Body of pancreas (tissue), 4 donors: ENCODE results near the gene CSRP1. TPM values are rescaled to one million over a fixed set of nuclear protein-coding genes. Genes with fewer than 3 reads are reported as not detected.
A peak's percentile ranks its signal among the peaks of the same experiment; 100 is the strongest.

Experiments
- ATAC-seq: fragments of 150-250 bp; one replicate; pipeline ENCODE4 v1.9.1; 2016
- DNase-seq, 4 donors: peaks; one replicate each; pipeline ENCODE4 v3.0.0-alpha.2; 2019
- H3K27ac ChIP-seq, 4 donors: fragments of 200-600 bp; sonication (generic); 1 replicate in 3 of 4; 2 replicates in 1 of 4; pipeline versions ENCODE4 v1.5.1 to v1.6.1; 2016 to 2019; ENCODE audit warnings: mild to moderate bottlenecking in 1 of 4, mixed read lengths in 1 of 4, moderate library complexity in 1 of 4
- H3K27me3 ChIP-seq, 2 donors: fragments of 200-600 bp; sonication (generic); one replicate each; pipeline ENCODE4 v1.6.0; 2016; ENCODE audit warnings: mild to moderate bottlenecking in 1 of 2
- H3K36me3 ChIP-seq, 2 donors: fragments of 200-600 bp; sonication (generic); replicated peaks in 1 of 2; 2 replicates each; pipeline ENCODE4 v1.5.1; 2016; ENCODE audit warnings: low read depth in 2 of 2; ENCODE audit not compliant: insufficient read depth in 1 of 2
- H3K4me1 ChIP-seq: fragments of 200-600 bp; sonication (generic); one replicate; pipeline ENCODE4 v1.6.0; 2016
- H3K4me3 ChIP-seq, 2 donors: fragments of 200-600 bp; sonication (generic); 1 replicate in 1 of 2; 2 replicates in 1 of 2; pipeline ENCODE4 v1.5.1; 2016 to 2019
- H3K9me3 ChIP-seq, 3 donors: fragments of 200-600 bp; sonication (generic); 1 replicate in 2 of 3; 2 replicates in 1 of 3; pipeline ENCODE4 v1.5.1; 2016
- CTCF ChIP-seq, 7 experiments: fragments of 450-650 bp in 4 of 7; fragments of 200-600 bp in 3 of 7; sonication (generic) in 3 of 7; IDR thresholded peaks; one replicate each; pipeline ENCODE4 v1.5.1; 2016 to 2019; ENCODE audit warnings: antibody characterized with exemption in 7 of 7
- POLR2A ChIP-seq, 3 donors: fragments of 450-650 bp; IDR thresholded peaks; one replicate each; pipeline ENCODE4 v1.6.1; 2016; ENCODE audit warnings: antibody characterized with exemption in 3 of 3, mild to moderate bottlenecking in 2 of 3
- WGBS, 2 donors: methylation state at CpG; one replicate each; pipeline ENCODE4 v1.1.5; 2017; 5-methylcytosine and 5-hydroxymethylcytosine counted together
- intact Hi-C: fragments of 100-400 bp; cut with DNase I; formaldehyde crosslinking; loops from one replicate; pipeline ENCODE4 v1.15.1; 2023
- total RNA-seq, 2 donors: library from RNA; depleted of rRNA; stranded (reverse); fragments of >200 nt; gene quantifications; one replicate each; pipeline ENCODE4 v1.1.0, GENCODE V29; 2016

CSRP1 gene
- total RNA-seq, 2 donors from 2014 or later, result 127 to 245 TPM

GRCh38 chr1:201539561-201540431 is 32.9 kb upstream of the CSRP1 start:
- WGBS, 2 donors, result 15 to 35% methylated on average over 30 to 47 of the region's 47 CpGs
- H3K4me1 ChIP-seq, result peaks cover 17% of the 10 kb centered on the region
- no peaks in the 10 kb centered on the region for H3K9me3 ChIP-seq
- H3K27ac ChIP-seq, result peak overlapping the region in 3 of 4 donors; percentile 15 to 61 (median 35)
- peak; percentile 22 for ATAC-seq
- no peak for TF ChIP-seq CTCF (IDR thresholded peaks at IDR 0.05)
- no peak for TF ChIP-seq POLR2A (IDR thresholded peaks at IDR 0.05)
- H3K36me3 ChIP-seq, result no peaks in the 10 kb centered on the region
- intact Hi-C loops, result no loop called here
- H3K4me3 ChIP-seq, result peak overlapping the region in 1 of 2 donors; percentile 4
- H3K27me3 ChIP-seq, result no peaks in the 10 kb centered on the region
- peak in 3 of 4 donors; percentile 22 to 49 (median 41) for DNase-seq

- Histone ChIP-seq H3K27ac (peak within 1 kb of the TSS in 3 of 4 donors; percentile 15 to 61 (median 35)), H3K9me3 (no peaks in the 10 kb centered on the region), H3K36me3 (no peaks in the 10 kb centered on the region), H3K27me3 (no peaks in the 10 kb centered on the region), H3K4me1 (peaks cover 17% of the 10 kb centered on the region), H3K4me3 (peak within 1 kb of the TSS; percentile 4 to 32)
- ATAC-seq, result peak; percentile 70
- peak; percentile 44 to 59 (median 52) for DNase-seq
- 1 to 2% methylated on average over 18 to 91 of the region's 93 CpGs for WGBS, 2 donors
- TF ChIP-seq CTCF (IDR thresholded peaks at IDR 0.05) (peak in 1 of 7 experiments; percentile 9), POLR2A (IDR thresholded peaks at IDR 0.05) (peak in 1 of 3 donors; percentile 30)
- intact Hi-C loops, result no loop called here
Measured at GRCh38 chr1:201538612-201539551, 32.0 kb upstream of the CSRP1 start, which contains the start of gene NAV1. TSS of gene NAV1 (plus strand) at chr1:201539127. CDS start at chr1:201622885, 83,758 bp downstream.

- H3K9me3 ChIP-seq, result no peaks in the 10 kb centered on the region
- peaks cover 17% of the 10 kb centered on the region for H3K4me1 ChIP-seq
- 44 to 54% methylated on average over 6 of the region's 6 CpGs for WGBS, 2 donors
- DNase-seq (no peak), ATAC-seq (no peak)
- peak overlapping the region in 1 of 4 donors; percentile 61 for H3K27ac ChIP-seq
- TF ChIP-seq CTCF (IDR thresholded peaks at IDR 0.05) (no peak), POLR2A (IDR thresholded peaks at IDR 0.05) (no peak)
- intact Hi-C loops, result no loop called here
- no peak overlapping the region for H3K4me3 ChIP-seq
- no peaks in the 10 kb centered on the region for H3K27me3 ChIP-seq
- no peaks in the 10 kb centered on the region for H3K36me3 ChIP-seq
Measured at GRCh38 chr1:201537891-201538611, 31.1 kb upstream of the CSRP1 start.

GRCh38 chr1:201537467-201537866 is 30.5 kb upstream of the CSRP1 start:
- intact Hi-C loops, result no loop called here
- WGBS, 2 donors, result 94 to 95% methylated on average over 4 of the region's 4 CpGs
- DNase-seq (no peak), ATAC-seq (no peak)
- Histone ChIP-seq H3K9me3 (no peaks in the 10 kb centered on the region), H3K27ac (no peak overlapping the region), H3K4me3 (no peak overlapping the region), H3K4me1 (peaks cover 17% of the 10 kb centered on the region), H3K36me3 (no peaks in the 10 kb centered on the region), H3K27me3 (no peaks in the 10 kb centered on the region)
- TF ChIP-seq POLR2A (IDR thresholded peaks at IDR 0.05) (no peak), CTCF (IDR thresholded peaks at IDR 0.05) (no peak)
